ENCODE measurements around the gene NEMP2. TPM values are rescaled to one million over a fixed set of nuclear protein-coding genes. Genes with fewer than 3 reads are reported as not detected.

The NEMP2 gene
- total and polyA plus RNA-seq, 2 of the 8 experiments (the other 6 are each of a cell fraction or from before 2014, with no cell fraction given): 3.1 to 5.3 TPM

- TF ChIP-seq, protein P1, sequence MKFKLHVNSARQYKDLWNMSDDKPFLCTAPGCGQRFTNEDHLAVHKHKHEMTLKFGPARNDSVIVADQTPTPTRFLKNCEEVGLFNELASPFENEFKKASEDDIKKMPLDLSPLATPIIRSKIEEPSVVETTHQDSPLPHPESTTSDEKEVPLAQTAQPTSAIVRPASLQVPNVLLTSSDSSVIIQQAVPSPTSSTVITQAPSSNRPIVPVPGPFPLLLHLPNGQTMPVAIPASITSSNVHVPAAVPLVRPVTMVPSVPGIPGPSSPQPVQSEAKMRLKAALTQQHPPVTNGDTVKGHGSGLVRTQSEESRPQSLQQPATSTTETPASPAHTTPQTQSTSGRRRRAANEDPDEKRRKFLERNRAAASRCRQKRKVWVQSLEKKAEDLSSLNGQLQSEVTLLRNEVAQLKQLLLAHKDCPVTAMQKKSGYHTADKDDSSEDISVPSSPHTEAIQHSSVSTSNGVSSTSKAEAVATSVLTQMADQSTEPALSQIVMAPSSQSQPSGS (IDR thresholded peaks at IDR 0.05; ENCODE audit: low read length): no peak
- no peak for TF ChIP-seq BCL11A (IDR thresholded peaks at IDR 0.05; ENCODE audit: low read depth in 2 of 2, low read length in 2 of 2)
Measured at GRCh38 chr2:190470256-190470826, 64.2 kb downstream of the NEMP2 start (continued).

All from H1 (cell line).